HG03060 (cell line): ENCODE results near the gene MAMLD1.

ENCODE experiments used
- ATAC-seq: cut with Tn5 transposase; IDR thresholded peaks from one replicate; pipeline ENCODE4 v1.9.1; 2021; ENCODE audit warnings: low read depth, moderate number of reproducible peaks; ENCODE audit not compliant: unreplicated experiment

MAMLD1 gene

DNA sequence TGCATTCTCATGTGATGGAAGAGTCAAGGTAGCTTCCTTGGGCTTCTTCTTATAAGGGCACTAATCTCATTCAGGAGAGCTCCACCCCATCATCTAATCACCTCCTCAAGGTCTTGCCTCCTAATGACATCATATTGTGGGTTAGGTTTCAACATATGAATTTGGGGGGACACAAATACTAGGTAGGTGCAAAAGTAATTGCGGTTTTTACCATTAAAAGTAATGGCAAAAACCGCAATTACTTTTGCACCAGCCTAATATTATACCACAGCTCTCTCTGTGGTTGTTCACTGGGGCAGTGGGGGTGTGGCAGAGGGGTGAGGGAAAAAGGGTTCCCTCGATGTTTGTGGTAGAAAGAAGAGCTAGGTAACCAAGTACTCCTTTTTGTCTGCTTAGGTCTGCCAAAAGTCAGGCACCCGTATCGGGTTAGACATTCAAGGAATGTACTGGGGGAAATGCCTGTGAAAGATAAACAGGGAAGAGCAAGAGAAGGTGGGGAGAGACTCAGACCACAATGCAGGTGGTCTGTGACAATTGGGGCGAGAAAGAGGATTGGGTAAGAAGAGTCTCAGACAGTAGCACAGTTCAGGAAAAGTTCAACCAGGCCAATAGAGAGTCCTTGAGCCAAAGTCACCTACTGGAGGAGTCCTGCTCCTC is 126.4 kb downstream of the MAMLD1 start:
- no peak for ATAC-seq

- no peak for ATAC-seq
Observed at GRCh38 chrX:150495496-150495895, 132.4 kb downstream of the MAMLD1 start.

- no peak for ATAC-seq
Observed at GRCh38 chrX:150499240-150499639, 136.1 kb downstream of the MAMLD1 start.

DNA sequence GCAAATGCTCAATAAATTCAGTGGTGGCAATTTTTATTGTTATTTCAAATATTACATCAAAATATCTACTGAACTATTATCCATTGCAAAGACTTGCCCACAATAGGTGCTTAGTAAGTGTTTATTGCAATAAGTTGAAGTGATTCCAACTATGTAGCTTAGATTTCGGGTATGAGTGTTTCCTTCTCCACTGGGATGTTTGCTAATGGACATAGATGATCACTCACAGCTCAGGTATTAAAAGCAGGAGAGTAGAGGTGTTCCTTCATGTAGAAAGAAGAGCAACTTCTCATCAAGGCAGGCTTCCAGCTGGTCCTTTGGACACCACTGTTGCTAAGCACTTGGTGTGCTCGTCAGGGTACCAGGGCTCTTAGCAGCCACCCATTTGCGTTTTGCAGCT is 139.0 kb downstream of the MAMLD1 start:
- no peak for ATAC-seq

DNA sequence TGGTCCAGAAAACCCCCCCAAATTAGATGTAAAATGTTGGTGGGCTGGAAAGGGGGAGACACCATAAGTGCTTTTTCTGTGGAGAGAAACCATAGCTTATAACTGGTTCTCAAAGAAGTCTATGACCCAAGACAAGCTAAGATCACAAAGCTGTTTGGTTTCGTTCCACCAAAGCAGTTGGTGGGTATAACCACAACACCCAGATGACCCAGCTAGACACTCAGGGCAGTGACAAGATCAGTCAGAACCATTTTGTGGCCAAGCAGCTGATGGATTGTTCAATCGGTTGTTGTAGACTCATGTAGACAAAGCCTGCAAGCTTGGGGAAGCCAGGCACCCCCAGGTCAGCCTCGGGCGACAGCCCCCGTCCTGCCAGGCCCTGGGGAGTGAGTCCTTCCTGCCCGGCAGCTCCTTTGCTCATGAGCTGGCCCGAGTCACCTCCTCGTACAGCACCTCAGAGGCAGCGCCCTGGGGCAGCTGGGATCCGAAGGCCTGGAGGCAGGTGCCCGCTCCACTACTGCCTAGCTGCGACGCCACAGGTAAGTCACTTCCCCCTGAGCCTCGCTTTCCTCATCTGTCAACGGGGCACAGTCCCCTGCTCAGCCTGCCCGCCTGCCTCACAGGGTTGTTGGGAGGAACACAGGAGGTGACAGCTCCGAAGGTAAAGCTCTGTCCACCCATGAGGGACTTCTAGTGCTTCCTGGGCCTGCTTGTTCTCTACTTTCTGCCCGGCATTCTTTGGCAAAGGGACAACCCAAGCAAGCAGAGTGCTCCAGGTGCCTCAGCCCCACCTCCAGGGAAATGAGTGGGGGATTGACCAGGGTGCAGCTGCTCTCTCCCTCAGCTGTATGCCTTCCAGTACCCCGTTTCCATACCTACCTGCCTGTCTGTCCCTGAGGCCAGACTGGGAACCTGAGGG is 140.1 kb downstream of the MAMLD1 start:
- ATAC-seq: no peak

GRCh38 chrX:150503898-150504219 is 140.7 kb downstream of the MAMLD1 start:
- no peak for ATAC-seq

DNA sequence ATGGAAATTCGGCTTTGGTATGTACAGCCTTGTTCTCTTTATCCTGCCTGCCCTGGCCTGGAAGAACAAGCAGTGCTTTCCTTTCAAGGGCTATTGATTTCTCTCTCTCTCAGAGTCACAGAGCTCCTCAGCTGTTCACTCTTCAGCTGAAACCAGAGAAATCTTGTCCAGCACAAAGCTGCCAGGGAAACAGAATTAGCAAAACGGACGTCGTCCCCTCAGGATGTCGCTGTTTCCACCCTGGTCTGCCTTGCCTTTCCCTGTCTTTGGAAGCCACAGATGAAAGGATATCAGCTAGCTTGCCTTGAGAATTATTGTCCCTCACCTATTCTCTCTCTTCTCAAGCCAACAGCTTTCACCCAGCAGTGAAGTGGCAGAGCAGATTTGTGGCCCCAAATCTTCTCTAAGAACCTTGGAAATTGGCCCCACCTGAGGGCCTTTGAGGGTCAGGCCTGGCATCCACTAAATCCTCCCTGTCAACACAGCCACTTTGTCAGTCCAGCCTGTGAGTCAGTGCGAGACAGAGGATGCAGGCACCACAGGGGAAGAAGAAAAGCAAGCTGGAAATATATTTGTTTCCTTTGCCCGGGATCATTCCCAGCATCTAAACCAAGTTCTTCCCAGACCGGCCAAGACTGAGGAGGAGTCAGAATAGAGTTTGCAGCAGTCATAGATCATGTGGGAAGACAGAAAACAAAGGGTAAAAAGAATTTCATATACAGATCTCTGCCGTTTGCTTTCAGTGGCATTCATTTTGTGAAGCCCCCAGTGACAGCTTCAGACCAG is 141.5 kb downstream of the MAMLD1 start:
- ATAC-seq: no peak

- ATAC-seq: no peak
Observed at GRCh38 chrX:150506020-150506419, 142.9 kb downstream of the MAMLD1 start.

DNA sequence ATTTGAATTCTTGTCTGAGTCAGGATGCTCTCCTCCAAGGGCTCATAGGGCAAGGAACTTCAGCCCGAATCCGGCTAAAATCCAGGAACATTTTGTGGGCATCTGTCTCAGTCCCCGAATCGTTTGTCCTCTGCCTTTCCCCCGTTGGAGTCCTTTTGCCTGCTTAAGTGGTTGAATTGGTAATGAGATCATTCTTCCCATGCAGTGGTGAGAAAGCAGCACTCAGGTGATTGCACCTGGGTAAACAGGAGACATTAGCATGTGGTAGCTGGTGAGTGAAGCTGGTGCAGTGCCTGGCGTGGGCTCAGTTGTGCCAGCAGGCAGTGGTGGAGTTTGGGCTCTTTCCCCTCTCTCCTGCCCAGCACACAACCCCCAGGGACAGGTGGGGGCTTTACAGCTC is 143.4 kb downstream of the MAMLD1 start:
- no peak for ATAC-seq

- ATAC-seq: no peak
Observed at GRCh38 chrX:150507251-150507856, 144.2 kb downstream of the MAMLD1 start.

- no peak for ATAC-seq
Observed at GRCh38 chrX:150508018-150508417, 144.9 kb downstream of the MAMLD1 start.

- ATAC-seq: no peak
Observed at GRCh38 chrX:150508451-150509367, 145.6 kb downstream of the MAMLD1 start.

- no peak for ATAC-seq
Observed at GRCh38 chrX:150509703-150510102, 146.6 kb downstream of the MAMLD1 start.

GRCh38 chrX:150512461-150512901 is 149.4 kb downstream of the MAMLD1 start:
- ATAC-seq: no peak

DNA sequence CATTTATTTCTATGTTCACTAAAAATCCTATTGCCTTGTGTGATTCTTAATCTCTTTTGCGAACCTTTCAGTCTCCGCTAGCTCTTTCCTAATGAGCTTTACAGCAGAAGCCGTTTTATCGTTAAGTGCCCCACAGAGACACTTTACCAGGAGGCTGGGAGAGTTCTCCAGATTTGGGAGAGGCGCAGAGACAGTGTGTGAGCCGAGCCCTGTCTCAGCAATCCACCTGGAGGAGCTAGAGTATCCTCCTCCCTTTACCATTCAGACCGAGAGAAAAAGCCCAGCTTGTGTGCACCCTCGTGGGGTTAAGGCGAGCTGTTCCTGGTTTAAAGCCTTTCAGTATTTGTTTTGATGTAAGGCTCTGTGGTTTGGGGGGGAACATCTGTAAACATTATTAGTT is 150.4 kb downstream of the MAMLD1 start:
- no peak for ATAC-seq

GRCh38 chrX:150514462-150514861 is 151.3 kb downstream of the MAMLD1 start:
- ATAC-seq: no peak

DNA sequence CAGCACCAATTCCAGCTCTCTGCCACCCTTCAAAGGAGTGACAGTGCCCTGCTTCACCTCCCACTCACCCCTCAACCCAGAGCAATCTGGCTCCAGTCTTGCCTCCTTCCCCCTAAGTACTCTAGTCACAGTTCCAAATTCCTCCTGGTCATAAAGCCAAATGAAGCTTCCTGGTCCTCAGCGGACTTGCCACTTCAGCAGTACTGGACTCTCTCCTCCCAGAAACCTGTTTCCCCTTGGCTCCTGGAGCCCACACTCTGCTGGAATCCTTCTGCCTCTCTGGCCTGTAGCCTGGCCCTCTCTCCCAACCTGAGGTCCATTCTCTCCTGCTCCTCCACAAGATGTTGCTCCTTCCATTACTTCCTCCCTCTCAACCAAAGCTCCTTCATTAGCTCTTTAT is 152.7 kb downstream of the MAMLD1 start:
- ATAC-seq: no peak

GRCh38 chrX:150517303-150517910 is 154.3 kb downstream of the MAMLD1 start:
- no peak for ATAC-seq

- ATAC-seq: no peak
Observed at GRCh38 chrX:150522494-150522893, 159.4 kb downstream of the MAMLD1 start.
